DMS53 treated with DMSO at 0.1 percent for 48 hours (cell line): ENCODE measurements around the gene NOP53.
"Not testable (repeated sequence)": the region's sequence is repeated elsewhere in the genome, so short reads cannot be mapped to it uniquely, and the experiment has no call there.

ENCODE experiments used
- DNase-seq: peaks from one replicate; lab custom pipeline; 2025; ENCODE audit not compliant: unreplicated experiment; lab: John Stamatoyannopoulos, UW

The NOP53 gene

DNA sequence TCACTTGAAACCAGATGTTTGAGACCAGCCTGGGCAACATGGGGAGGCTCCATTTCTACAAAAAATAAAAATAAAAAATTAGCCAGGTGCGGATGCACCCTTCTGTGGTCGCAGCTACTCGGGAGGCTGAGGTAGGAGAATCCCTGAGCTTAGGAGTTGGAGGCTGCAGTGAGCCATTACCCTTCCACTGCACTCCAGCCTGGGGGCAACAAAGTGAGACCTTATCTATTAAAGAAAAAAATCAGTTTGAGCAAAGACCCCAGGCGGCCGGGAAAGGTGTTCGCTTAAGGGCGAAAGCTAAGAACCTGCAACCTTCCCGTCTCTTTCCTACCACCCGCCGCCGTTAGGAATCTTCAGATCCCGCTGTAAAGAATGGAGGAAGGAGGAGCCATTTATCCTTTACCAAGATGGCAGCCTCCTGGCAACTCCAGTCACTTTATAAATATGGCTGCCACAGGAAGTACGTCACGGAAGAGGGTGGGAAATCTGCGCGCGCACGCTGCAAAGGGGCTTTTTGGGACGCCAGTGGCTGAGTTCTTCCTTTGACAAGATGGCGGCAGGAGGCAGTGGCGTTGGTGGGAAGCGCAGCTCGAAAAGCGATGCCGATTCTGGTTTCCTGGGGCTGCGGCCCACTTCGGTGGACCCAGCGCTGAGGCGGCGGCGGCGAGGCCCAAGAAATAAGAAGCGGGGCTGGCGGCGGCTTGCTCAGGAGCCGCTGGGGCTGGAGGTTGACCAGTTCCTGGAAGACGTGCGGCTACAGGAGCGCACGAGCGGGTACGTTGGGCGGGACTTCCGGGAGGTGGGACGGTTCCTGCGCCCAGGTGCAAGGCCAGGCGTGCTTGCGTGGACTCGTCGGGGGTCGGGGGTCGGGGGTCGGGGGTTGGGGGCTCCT is at the start of gene NOP53:
TSS of gene NOP53 (plus strand) at position 537 of the 892 bp plus-strand sequence. CDS start at position 551, 14 bp downstream.
- peak; percentile 90 for DNase-seq

DNA sequence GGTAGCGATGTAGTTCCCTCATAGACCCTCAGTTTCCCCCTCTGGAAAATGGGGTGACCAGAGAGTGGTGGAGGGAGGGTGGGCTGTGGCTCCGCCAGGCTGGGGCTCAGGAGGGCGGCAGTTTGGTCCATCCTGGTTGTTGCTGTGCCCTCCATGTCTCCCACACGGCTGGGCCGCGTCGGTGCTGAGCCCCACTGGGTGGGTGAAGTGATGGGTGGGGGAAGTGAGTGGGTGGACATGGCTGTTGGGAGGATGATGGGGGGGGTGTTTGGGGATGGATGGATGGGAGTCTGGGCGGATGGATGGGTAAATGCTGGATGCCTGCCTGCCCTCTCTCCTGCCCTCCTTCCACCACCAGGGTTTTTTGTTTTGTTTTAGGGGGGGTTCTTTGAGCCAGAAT is 48.7 kb upstream of the NOP53 start:
- no peak for DNase-seq

DNA sequence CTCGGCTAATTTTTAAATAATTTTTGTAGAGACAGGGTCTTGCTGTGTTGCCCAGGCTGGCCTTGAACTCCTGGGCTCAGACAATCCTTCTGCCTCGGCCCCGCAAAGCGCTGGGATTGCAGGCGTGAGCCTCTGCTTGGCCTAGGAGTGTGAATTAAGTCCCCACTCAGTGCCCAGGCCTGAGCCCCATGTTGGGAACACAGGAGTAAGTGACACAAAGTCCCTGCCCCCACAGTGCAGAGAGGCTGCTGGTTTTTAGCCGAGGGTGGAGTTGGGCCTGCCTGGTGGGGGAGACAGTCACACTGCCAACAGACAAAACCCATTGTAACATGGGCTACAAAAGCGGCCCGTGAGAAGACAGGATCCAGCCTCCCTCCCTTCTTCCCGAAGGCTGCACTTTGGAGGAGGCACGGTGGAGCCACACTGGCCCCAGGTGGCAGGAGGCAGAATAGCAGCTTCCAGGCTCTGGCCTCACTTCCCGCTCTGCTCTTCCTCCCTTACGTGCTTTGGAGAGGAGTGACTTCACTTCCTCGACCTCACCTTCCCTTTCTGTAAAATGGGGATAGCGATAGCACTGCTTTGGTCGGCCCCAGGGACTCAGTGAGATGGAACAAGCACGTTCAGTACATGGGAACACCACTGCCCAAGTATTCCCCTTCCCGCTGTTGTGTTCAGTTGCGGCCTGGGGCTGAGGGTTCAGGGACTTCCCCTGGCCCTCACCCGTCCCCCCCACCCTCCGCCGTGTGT is 47.3 kb upstream of the NOP53 start:
- peak; percentile 75 for DNase-seq

DNA sequence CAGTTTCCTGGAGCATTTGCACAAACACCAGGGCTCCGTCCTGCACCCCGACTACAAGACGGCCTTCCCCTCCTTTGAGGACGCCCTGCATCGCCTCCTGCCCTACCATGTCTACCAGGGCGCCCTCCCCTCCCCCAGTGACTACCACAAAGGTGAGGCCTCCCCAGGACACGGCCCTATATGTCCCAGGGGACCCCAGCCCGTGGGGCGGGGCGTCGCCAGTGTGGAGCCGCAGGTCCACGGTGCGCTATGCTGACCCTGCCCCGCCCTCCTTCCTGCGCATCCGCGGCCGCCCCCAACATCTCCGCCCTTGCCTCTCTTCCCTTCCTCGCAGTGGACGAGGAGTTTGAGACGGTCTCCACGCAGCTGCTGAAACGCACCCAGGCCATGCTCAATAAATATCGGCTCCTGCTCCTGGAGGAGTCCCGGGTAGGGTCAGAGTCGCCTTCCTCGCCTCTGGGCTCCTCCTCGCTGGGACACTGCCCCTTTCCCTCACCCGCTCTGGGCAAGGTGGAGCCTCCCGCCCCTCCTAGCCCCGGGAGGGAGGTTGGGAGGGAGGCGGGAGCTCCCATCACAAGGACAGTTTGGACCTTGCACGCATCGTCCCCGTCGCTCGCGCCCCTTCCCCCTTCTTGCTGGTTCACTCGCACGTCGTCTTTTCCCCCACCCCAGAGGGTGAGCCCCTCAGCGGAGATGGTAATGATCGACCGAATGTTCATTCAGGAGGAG is 46.6 kb upstream of the NOP53 start:
- no peak for DNase-seq

DNA sequence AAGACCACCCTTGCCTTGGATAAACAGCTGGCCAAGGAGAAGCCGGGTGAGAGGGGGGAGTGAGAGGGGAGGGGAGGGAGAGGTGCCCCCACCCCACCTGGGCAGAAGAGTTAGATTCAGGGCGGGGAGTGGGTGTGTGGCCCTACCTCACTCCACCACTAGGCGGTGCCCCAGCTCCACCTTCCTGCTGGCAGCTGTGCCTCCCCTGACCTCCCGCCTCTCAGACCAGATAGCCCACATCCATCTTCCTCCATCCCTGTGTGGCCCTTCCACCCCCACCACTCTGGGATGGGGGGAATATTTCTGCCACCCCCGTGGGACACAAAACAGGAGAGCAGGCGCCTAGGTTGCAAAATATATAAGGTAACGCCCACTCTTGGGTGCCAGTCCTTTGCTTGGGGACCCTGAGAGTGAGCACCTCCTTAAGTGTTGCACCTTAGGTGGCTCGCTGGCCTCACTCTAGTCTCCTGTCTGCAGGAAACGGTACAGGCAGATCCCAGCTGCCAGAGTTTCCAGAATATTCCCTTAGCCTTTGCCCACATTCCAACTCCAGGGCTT is 45.9 kb upstream of the NOP53 start:
- DNase-seq, result no peak

DNA sequence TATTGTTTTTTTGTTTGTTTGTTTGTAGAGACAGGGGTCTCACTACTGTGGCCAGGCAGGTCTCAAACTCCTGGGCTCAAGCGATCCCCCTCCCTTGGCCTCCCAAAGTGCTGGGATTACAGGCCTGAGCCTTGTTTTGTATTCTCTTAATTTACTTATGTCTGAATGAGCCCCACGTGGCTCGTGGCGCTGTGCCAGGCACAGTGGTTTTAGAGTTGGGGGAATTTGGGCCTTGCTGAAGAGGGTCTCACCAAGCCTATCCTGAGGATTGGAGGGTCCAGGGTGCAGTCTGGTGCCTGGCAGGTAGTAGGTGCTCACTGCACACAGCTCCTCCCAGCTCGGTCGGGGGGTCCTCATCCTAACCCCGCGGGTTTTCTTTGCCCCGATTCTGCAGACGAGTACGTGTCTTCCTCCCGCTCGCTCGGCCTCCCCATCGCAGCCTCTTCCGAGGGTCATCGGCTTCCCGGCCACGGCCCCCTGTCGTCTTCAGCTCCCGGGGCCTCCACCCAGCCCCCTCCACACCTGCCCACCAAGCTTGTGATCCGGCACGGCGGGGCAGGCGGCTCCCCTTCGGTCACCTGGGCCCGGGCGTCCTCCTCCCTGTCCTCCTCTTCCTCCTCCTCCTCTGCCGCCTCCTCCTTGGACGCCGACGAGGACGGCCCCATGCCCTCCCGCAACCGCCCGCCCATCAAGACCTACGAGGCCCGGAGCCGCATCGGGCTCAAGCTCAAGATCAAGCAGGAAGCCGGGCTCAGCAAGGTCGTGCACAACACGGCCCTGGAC is 44.2 kb upstream of the NOP53 start:
- no peak for DNase-seq

DNA sequence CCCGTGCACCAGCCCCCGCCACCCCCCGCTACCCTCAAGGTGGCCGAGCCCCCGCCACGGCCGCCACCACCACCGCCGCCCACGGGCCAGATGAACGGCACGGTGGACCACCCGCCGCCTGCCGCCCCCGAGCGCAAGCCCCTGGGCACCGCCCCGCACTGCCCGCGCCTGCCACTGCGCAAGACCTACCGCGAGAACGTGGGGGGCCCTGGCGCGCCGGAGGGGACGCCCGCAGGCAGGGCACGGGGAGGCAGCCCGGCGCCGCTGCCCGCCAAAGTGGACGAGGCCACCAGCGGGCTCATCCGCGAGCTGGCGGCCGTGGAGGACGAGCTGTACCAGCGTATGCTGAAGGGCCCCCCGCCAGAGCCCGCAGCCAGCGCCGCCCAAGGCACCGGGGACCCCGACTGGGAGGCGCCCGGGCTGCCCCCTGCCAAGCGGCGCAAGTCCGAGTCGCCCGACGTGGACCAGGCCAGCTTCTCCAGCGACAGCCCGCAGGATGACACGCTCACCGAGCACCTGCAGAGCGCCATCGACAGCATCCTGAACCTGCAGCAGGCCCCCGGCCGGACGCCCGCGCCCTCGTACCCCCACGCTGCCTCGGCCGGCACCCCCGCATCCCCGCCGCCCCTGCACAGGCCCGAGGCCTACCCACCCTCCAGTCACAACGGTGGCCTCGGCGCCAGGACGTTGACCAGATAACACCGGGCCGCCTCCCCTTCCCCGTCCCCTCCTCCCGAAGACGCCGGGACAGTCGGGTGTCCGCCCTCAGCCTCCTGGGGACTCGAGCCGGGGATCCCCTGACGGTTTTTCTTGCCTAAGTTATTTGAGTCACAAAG is 43.4 kb upstream of the NOP53 start:
- DNase-seq, result no peak

DNA sequence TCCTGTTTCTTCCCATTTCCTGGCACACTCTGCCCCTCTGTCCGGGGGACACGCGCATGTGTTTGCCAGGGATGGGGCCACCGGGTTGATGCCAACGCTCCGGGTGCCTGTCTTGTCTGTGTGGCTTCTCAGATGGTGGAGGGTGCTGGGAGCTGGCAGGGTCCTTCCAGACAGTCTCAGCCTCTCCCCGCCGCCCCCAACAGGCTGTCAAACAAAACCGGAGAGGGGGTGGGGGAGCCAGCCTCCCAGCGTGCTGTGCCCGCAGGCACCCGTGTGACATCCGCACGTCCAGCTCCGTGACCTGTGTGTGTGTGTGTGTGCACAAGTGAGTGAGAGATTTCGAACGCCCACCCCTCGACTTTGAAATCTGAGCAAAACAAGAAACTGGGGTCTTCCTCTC is 42.7 kb upstream of the NOP53 start:
- no peak for DNase-seq

DNA sequence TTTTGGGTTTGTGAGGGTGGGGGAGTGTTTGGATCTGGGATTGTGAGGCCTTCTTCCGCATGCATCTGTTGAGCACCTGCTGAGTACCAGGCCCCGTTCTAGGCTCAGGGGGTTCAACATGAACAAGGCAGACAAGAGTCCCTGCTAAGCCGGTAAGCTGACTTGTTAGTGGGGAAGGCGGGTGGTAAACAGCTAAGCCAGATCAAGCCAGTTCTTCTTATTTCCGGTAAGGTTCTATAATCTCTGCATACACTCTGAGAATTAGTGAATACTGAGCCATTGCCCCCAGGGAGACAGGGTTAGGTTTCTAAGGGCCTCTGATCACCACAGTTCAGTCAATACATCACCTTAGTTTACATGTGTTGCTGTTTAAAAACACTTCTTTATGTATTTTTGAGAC is 42.0 kb upstream of the NOP53 start:
- no peak for DNase-seq

DNA sequence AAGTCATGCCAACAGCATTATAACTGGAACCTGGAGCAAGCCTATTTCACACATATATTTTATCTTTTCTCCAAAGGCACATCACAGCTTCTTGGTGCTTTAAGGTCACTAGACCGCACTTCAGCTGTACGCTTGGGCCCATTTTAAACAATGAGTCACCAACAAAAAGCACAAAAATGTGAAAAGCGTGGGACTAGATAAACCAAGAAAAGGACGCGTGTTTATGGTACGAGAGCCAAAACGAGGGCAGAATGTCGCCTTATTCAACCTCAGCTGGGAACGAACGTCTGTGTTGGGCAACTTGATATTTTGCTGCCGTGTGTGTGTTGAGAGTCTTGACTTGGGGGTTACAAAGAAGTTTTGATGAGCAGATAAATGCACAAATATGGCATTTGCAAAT is 41.3 kb upstream of the NOP53 start:
- DNase-seq, result no peak

DNA sequence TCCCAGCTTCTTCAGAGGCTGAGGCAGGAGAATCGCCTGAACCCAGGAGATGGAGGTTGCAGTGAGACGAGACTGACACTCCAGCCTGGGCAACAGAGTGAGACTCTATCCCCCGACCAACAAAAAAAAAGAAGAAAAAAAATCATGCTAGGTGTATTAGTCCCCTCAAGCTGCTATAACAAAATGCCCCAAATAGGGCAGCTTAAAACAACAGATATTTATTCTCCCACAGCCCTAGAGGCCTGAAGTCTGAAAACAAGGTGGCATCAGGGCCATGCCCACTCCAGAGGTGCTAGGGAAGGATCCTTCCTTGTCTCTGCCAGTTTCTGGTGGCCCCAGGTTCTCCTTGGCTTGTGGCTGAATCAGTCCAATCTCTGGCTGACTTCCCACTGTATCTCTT is 40.7 kb upstream of the NOP53 start:
- DNase-seq, result no peak

DNA sequence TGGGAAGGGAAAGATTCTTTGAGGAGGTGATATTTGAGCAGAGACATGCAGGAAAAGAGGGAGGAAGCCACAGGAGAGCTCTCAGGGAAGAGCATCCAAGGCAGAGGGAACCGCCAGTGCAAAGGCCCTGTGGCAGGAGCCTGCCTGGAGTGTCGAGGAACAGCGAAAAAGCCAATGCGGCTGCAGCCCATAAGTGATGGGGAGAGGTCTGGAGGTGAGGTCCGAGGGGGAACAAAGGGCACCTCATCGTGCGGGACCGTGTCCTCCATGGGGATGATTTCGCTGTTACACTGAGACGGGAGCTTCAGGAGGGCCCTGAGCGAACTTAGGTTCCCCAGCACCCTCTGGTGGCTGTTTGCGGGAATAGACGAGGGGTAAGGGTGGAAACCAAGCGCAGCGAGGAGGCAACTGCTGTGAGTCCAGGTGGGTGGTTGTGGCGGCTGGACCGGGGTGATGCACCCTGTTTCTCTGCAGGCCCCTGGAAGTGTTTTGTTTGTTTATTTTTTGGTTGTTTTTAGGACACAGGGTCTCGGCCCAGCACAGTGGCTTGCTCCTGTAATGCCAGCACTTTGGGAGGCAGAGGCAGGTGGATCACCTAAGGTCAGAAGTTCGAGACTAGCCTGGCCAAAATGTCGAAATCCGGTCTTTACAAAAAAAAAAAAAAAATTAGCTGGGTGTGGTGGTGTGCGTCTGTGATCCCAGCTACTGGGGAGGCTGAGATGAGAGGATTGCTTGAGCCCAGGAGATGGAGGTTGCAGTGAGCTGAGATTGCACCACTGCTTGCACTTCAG is 38.0 kb upstream of the NOP53 start:
- no peak for DNase-seq

DNA sequence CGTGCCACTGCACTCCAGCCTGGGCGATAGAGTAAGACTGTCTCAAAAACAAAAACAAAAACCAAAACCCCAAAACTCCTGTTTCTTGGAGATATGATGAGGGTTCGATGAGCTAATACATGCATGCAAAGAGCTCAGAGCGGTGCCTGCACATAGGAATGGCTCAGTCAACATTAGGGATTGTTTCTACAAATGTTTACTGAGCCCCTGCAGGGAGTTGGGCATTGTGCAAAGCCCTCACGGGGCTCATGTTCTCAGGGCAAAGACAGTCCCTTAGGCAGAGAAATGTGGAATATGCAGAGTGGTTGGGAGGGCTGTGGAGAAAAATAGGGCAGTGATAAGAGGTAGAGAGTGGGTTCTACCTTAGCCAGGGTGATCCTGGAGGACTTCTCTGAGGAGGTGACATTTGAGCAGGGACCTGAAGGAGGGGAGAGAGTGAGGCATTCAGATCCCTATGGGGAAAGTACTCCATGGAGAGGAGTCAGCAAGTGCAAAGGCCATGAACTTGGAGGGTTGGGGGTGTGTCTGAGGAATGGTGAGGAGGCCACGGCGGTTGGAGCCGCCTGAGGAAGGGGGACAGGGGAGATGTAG is 33.6 kb upstream of the NOP53 start:
- no peak for DNase-seq

DNA sequence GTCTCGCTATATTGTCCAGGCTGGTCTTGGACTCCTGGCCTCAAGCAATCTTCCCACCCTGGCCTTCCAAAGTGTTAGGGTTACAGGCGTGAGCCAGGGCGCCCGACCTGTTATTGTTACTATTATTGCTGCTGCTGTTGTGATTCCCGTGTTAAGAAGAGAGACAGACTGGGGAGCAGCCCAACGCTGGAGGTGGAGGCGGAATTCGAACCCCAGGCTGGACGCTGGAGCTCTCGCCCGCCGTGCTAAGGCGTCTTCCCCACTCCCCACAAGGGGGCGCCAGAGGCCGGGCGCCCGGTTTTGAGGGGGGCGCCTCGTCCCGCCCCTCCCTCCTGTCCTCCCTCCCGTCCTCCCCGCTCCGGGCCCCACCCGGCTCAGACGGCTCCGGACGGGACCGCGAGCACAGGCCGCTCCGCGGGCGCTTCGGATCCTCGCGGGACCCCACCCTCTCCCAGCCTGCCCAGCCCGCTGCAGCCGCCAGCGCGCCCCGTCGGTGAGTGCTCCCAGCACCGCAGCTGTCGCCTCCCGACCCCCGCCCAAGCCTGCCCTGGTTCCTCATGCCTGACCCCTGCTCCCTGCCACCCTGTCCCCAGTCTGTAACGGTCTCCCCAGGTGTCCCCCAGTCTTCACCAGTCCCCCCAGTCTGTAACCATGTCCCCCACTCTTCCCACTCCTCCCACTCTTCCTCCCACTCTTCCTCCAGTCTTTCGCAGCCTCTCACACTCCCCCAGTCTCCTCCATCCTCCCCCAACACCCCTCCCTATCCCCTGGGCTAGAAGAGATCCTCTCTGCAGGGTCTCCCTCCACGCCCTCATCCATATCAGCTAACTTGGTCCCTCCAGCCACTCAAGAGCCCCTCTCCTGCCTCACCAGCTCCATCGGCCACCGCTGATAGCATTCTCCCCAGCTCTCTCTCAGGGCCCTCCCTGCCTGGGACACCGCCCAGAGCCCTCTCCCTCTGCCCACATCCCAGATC is 32.0 kb upstream of the NOP53 start, which contains the start of gene EHD2:
TSS of gene EHD2 (plus strand) at position 377 of the 976 bp plus-strand sequence. CDS start 3,191 bp downstream, outside the sequence.
- DNase-seq, result no peak

DNA sequence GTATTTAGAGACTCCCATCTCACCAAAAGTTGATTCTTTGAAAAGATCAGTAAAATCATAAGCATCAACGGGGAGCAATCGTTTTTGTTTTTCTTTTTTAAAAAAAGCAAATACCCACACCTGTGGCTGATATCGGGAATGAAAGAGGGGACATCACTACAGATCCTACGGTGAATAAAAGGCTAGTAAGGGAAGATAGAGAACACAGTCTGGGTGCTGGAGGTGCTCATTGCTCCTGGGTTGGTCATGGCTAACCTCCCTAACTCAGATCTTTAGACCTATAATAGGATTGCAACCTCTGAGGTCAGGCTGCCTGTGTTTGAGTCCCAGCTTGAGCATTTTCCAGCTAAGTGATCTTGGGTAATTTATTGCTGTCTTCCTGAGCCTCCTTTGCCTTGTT is 31.0 kb upstream of the NOP53 start:
- no peak for DNase-seq

DNA sequence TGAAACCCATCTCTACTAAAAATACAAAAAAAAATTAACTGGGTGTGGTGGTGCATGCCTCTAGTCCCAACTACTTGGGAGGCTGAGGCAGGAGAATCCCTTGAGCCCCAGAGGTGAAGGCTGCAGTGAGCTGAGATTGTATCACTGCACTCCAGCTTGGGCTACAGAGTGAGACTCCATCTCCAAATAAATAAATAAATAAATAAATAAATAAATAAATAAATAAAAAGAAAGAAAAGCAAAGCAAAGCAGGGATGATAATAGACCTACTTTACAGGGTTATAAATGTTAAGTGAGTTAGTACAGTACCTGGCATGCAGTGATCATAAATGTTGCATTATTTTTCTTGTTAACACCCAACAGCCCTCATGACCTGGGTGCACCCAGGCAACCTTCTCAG is 30.5 kb upstream of the NOP53 start:
- not testable (repeated sequence) for DNase-seq

DNA sequence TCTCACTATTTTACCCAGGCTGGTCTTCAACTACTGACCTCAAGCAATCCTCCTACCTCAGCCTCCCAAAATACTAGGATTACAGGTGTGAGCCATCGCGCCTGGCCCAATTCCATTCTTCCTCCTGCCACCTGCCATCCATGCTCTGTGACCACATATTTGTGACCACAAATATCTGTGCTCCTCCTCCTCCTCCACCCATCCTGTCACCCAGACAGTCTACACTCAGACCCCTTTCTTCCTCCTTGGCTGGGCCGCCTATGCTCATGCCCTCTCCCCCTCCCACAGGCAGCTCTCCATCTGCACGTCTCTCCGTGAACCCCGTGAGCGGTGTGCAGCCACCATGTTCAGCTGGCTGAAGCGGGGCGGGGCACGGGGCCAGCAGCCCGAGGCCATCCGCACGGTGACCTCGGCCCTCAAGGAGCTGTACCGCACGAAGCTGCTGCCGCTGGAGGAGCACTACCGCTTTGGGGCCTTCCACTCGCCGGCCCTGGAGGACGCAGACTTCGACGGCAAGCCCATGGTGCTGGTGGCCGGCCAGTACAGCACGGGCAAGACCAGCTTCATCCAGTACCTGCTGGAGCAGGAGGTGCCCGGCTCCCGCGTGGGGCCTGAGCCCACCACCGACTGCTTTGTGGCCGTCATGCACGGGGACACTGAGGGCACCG is 28.9 kb upstream of the NOP53 start:
- no peak for DNase-seq
